HepG2 (cell line): ENCODE results near the gene TDRD10. TPM values are rescaled to one million over a fixed set of nuclear protein-coding genes. Genes with fewer than 3 reads are reported as not detected.

Experiments
- ATAC-seq: fragments of 200-7000 bp; cut with Tn5 transposase; 3 replicates; pipeline ENCODE4 v1.9.1; 2020; ENCODE audit warnings: mild to moderate bottlenecking, moderate library complexity
- BruUV-seq: library from RNA; stranded (reverse); fragments of 400-500 nt; replicated peaks from 2 replicates; lab custom pipeline; 2021; lab: Mats Ljungman, UMichigan
- CTCF ChIA-PET: fragments of 300-600 bp; formaldehyde crosslinking; extraction: SDS; loops from one replicate; lab custom pipeline; 2021; ENCODE audit warnings: low total read pairs, inconsistent platforms, low intra/inter-chr PET ratio; lab: Yijun Ruan, JAX
- POLR2A ChIA-PET: fragments of 350-600 bp; sonication (Branson Sonifier 250); formaldehyde crosslinking; loops from one replicate; lab custom pipeline; 2020; ENCODE audit warnings: antibody characterized with exemption, inconsistent platforms; lab: Yijun Ruan, JAX
- DNase-seq: peaks from one replicate; pipeline ENCODE4 v3.0.0-alpha.2; 2015; ENCODE audit warnings: low spot score
- FAIRE-seq: peaks from 3 replicates; lab custom pipeline; 2011; peaks lifted over from hg19 to GRCh38; lab: Jason Lieb, UNC
- H2AFZ ChIP-seq: one replicate; pipeline ENCODE4 v1.6.1; 2011; ENCODE audit warnings: low read length, inconsistent platforms
- H3K27ac ChIP-seq: fragments of 300-600 bp; 3 replicates; pipeline ENCODE4 v1.8.0; 2011; ENCODE audit warnings: mixed run types, mild to moderate bottlenecking, mixed read lengths, low read length, inconsistent platforms; ENCODE audit not compliant: insufficient read depth; ENCODE audit errors: extremely low read length
- H3K27me3 ChIP-seq, 2 experiments: fragments of 200-600 bp in 1 of 2; 2 replicates in 1 of 2; 3 replicates in 1 of 2; pipeline versions ENCODE4 v1.6.0 to v1.8.0; 2011; ENCODE audit warnings: low read length in 2 of 2, mild to moderate bottlenecking in 2 of 2, moderate library complexity in 2 of 2, inconsistent platforms in 1 of 2; ENCODE audit not compliant: insufficient read depth in 2 of 2, control insufficient read depth in 1 of 2
- H3K36me3 ChIP-seq, 2 experiments: fragments of 200-600 bp in 1 of 2; replicated peaks in 1 of 2; 2 replicates in 1 of 2; 3 replicates in 1 of 2; pipeline versions ENCODE4 v1.5.1 to v1.8.0; 2011; ENCODE audit warnings: low read length in 2 of 2, inconsistent platforms in 1 of 2; ENCODE audit not compliant: insufficient read depth in 2 of 2, control insufficient read depth in 1 of 2
- H3K4me1 ChIP-seq: 2 replicates; pipeline ENCODE4 v1.5.1; 2012; ENCODE audit warnings: low read length, inconsistent platforms; ENCODE audit not compliant: insufficient read depth
- H3K4me2 ChIP-seq: 2 replicates; pipeline ENCODE4 v1.6.0; 2011; ENCODE audit warnings: low read depth, low read length, inconsistent platforms
- H3K4me3 ChIP-seq, 3 experiments: fragments of 200-600 bp in 1 of 3; sonication (generic), shearing (Covaris generic) in 1 of 3; replicated peaks in 1 of 3; 2 replicates each; pipeline ENCODE4 v1.5.1; 2011 to 2016; ENCODE audit warnings: low read length in 3 of 3, inconsistent platforms in 2 of 3, low read depth in 2 of 3, mild to moderate bottlenecking in 2 of 3, control low read depth in 1 of 3, mixed read lengths in 1 of 3; ENCODE audit not compliant: insufficient read depth in 1 of 3
- H3K79me2 ChIP-seq: one replicate; pipeline ENCODE4 v1.6.1; 2011; ENCODE audit warnings: low read length, inconsistent platforms; ENCODE audit not compliant: insufficient read depth
- H3K9ac ChIP-seq: 2 replicates; pipeline ENCODE4 v1.6.0; 2011; ENCODE audit warnings: mild to moderate bottlenecking, low read depth, low read length, inconsistent platforms; ENCODE audit not compliant: insufficient read depth
- H3K9me3 ChIP-seq: 2 replicates; pipeline ENCODE4 v1.5.1; 2012; ENCODE audit warnings: mild to moderate bottlenecking, low read length
- H4K20me1 ChIP-seq: 2 replicates; pipeline ENCODE4 v1.6.0; 2011; ENCODE audit warnings: inconsistent platforms, mild to moderate bottlenecking, low read length, moderate library complexity; ENCODE audit not compliant: insufficient read depth
- CBX2 ChIP-seq, 2 experiments: fragments of 200-600 bp in 1 of 2; sonication (generic); formaldehyde crosslinking in 1 of 2; IDR thresholded peaks; 2 replicates each; pipeline versions ENCODE4 v1.7.0 to v1.8.1; 2018 to 2022; ENCODE audit warnings: low read depth in 2 of 2, low read length in 1 of 2, mild to moderate bottlenecking in 1 of 2, missing genetic modification reagents in 1 of 2
- ISL2 ChIP-seq: sonication (generic); formaldehyde crosslinking; IDR thresholded peaks from 2 replicates; pipeline ENCODE4 v1.5.0; 2020; ENCODE audit warnings: missing genetic modification reagents
- MEIS2 ChIP-seq: sonication (generic); formaldehyde crosslinking; IDR thresholded peaks from 2 replicates; pipeline ENCODE4 v1.9.0; 2021; ENCODE audit warnings: mild to moderate bottlenecking, missing genetic modification reagents
- MLX ChIP-seq: IDR thresholded peaks from 2 replicates; pipeline ENCODE4 v1.6.1; 2016
- MTERF4 ChIP-seq: sonication (generic); formaldehyde crosslinking; IDR thresholded peaks from 2 replicates; pipeline ENCODE4 v1.8.0; 2023; ENCODE audit warnings: mild to moderate bottlenecking, missing genetic modification reagents
- RNF2 ChIP-seq: fragments of 450-650 bp; conservative IDR thresholded peaks from 2 replicates; pipeline ENCODE4 v1.6.1; 2016; ENCODE audit warnings: low read depth
- ZNF326 ChIP-seq: sonication (generic); formaldehyde crosslinking; IDR thresholded peaks from 2 replicates; pipeline ENCODE4 v1.4.0; 2020; ENCODE audit warnings: missing genetic modification reagents, borderline replicate concordance
- ZNF549 ChIP-seq: sonication (generic); formaldehyde crosslinking; IDR thresholded peaks from 2 replicates; pipeline ENCODE4 v1.5.0; 2020; ENCODE audit warnings: missing genetic modification reagents
- ZNF556 ChIP-seq: sonication (generic); formaldehyde crosslinking; IDR thresholded peaks from 2 replicates; pipeline ENCODE4 v1.4.0; 2020; ENCODE audit warnings: mild to moderate bottlenecking, missing genetic modification reagents, borderline replicate concordance
- ZNF577 ChIP-seq: sonication (generic); formaldehyde crosslinking; IDR thresholded peaks from 2 replicates; pipeline ENCODE4 v1.4.0; 2020; ENCODE audit warnings: mild to moderate bottlenecking, low read depth, missing genetic modification reagents, borderline replicate concordance
- ZNF614 ChIP-seq: IDR thresholded peaks from 2 replicates; pipeline ENCODE4 v1.6.1; 2018; ENCODE audit warnings: missing biosample characterization, missing genetic modification reagents, inconsistent platforms, borderline replicate concordance
- ZNF775 ChIP-seq: sonication (generic); formaldehyde crosslinking; IDR thresholded peaks from 2 replicates; pipeline ENCODE4 v1.4.0; 2020; ENCODE audit warnings: missing genetic modification reagents, mild to moderate bottlenecking, moderate library complexity, borderline replicate concordance
- ZNF850 ChIP-seq: sonication (generic); formaldehyde crosslinking; conservative IDR thresholded peaks from 2 replicates; pipeline ENCODE4 v1.9.0; 2021; ENCODE audit warnings: mild to moderate bottlenecking, missing genetic modification reagents
- WGBS: methylation state at CpG from one replicate; pipeline ENCODE4 v1.1.6; 2017; ENCODE audit warnings: low lambda C conversion rate; 5-methylcytosine and 5-hydroxymethylcytosine counted together
- in situ Hi-C: cut with HindIII; loops from 2 replicates; pipeline ENCODE4 v1.10.0; 2017; ENCODE audit warnings: low pct_unique_long_range_greater_than_20kb; ENCODE audit not compliant: extremely low pct_ligation_motif_present
- intact Hi-C: fragments of 100-400 bp; cut with micrococcal nuclease; formaldehyde crosslinking; loops from one replicate; pipeline ENCODE4 v1.10.0; 2022; ENCODE audit not compliant: unreplicated experiment
- polyA plus RNA-seq, 8 experiments: library from polyadenylated mRNA; depleted of rRNA in 3 of 8; stranded (reverse) in 7 of 8; unstranded in 1 of 8; fragments of >200 nt; fragmentation: Illumina TruSeq in 4 of 8; extraction: Trizol in 4 of 8; gene quantifications; 2 replicates each; pipeline versions ENCODE4 v1.2.1 to v1.2.3, GENCODE V29; 2011 to 2016; ENCODE audit warnings: low read depth in 4 of 8, missing spikeins in 1 of 8, mixed read lengths in 1 of 8; ENCODE audit not compliant: insufficient read depth in 1 of 8
- total RNA-seq, 5 experiments: library from RNA; depleted of rRNA; stranded (reverse); fragments of >200 nt; fragmentation: Illumina TruSeq; extraction: Trizol; gene quantifications; 2 replicates each; pipeline ENCODE4 v1.2.3, GENCODE V29; 2016; ENCODE audit warnings: low read depth in 1 of 5
- TF ChIP-seq, protein P1 (sequence below): sonication (generic); formaldehyde crosslinking; IDR thresholded peaks from 2 replicates; pipeline ENCODE4 v1.5.1; 2020; ENCODE audit warnings: missing genetic modification reagents, mild to moderate bottlenecking, borderline replicate concordance
- TF ChIP-seq, protein P2 (sequence below): sonication (generic); formaldehyde crosslinking; IDR thresholded peaks from 2 replicates; pipeline ENCODE4; 2020; ENCODE audit warnings: missing genetic modification reagents, mild to moderate bottlenecking, borderline replicate concordance

The TDRD10 gene
- total and polyA plus RNA-seq, 2 of the 13 experiments (the other 11 are each of a cell fraction or from before 2014, with no cell fraction given) = not detected

GRCh38 chr1:154583773-154584172 lies 81.8 kb downstream of the TDRD10 start:
- Histone ChIP-seq H3K36me3 (peaks cover 35 to 93% of the 10 kb centered on the region in 2 experiments), H4K20me1 (no peaks in the 10 kb centered on the region), H3K9ac (no peak overlapping the region), H3K4me2 (no peak overlapping the region), H3K4me1 (no peaks in the 10 kb centered on the region), H3K4me3 (no peak overlapping the region), H3K9me3 (no peaks in the 10 kb centered on the region), H2AFZ (no peak overlapping the region), H3K79me2 (no peaks in the 10 kb centered on the region), H3K27me3 (no peaks in the 10 kb centered on the region), H3K27ac (no peak overlapping the region)
- FAIRE-seq = no peak
- WGBS = 92% methylated on average over 7 of the region's 9 CpGs
- ChIA-PET CTCF (no interaction called here), POLR2A (no interaction called here)
- no peak for ATAC-seq
- no TSS peak for BruUV-seq
- intact Hi-C loops (loop anchor here (1.0 kb wide), 1 partner anchor 24 kb away; no protein-coding TSS in a partner anchor), in situ Hi-C loops (no loop called here)
- DNase-seq = no peak
- TF ChIP-seq MTERF4 (CRISPR knock-in tag) (no peak), ZNF577 (CRISPR knock-in tag) (no peak), ISL2 (no peak), RNF2 (no peak), ZNF556 (CRISPR knock-in tag) (no peak), ZNF549 (CRISPR knock-in tag) (no peak), ZNF614 (CRISPR knock-in tag) (no peak), CBX2 (IDR thresholded peaks at IDR 0.05; ENCODE audit: low read depth, low read length) (no peak), CBX2 (CRISPR knock-in tag; IDR thresholded peaks at IDR 0.05; ENCODE audit: low read depth) (no peak), ZNF775 (CRISPR knock-in tag) (no peak), ZNF326 (CRISPR knock-in tag) (no peak), ZNF850 (CRISPR knock-in tag) (no peak), MLX (CRISPR knock-in tag) (no peak), MEIS2 (no peak)
- TF ChIP-seq, protein P1, sequence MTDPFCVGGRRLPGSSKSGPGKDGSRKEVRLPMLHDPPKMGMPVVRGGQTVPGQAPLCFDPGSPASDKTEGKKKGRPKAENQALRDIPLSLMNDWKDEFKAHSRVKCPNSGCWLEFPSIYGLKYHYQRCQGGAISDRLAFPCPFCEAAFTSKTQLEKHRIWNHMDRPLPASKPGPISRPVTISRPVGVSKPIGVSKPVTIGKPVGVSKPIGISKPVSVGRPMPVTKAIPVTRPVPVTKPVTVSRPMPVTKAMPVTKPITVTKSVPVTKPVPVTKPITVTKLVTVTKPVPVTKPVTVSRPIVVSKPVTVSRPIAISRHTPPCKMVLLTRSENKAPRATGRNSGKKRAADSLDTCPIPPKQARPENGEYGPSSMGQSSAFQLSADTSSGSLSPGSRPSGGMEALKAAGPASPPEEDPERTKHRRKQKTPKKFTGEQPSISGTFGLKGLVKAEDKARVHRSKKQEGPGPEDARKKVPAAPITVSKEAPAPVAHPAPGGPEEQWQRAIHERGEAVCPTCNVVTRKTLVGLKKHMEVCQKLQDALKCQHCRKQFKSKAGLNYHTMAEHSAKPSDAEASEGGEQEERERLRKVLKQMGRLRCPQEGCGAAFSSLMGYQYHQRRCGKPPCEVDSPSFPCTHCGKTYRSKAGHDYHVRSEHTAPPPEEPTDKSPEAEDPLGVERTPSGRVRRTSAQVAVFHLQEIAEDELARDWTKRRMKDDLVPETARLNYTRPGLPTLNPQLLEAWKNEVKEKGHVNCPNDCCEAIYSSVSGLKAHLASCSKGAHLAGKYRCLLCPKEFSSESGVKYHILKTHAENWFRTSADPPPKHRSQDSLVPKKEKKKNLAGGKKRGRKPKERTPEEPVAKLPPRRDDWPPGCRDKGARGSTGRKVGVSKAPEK (CRISPR knock-in tag) = no peak
- TF ChIP-seq, protein P2, sequence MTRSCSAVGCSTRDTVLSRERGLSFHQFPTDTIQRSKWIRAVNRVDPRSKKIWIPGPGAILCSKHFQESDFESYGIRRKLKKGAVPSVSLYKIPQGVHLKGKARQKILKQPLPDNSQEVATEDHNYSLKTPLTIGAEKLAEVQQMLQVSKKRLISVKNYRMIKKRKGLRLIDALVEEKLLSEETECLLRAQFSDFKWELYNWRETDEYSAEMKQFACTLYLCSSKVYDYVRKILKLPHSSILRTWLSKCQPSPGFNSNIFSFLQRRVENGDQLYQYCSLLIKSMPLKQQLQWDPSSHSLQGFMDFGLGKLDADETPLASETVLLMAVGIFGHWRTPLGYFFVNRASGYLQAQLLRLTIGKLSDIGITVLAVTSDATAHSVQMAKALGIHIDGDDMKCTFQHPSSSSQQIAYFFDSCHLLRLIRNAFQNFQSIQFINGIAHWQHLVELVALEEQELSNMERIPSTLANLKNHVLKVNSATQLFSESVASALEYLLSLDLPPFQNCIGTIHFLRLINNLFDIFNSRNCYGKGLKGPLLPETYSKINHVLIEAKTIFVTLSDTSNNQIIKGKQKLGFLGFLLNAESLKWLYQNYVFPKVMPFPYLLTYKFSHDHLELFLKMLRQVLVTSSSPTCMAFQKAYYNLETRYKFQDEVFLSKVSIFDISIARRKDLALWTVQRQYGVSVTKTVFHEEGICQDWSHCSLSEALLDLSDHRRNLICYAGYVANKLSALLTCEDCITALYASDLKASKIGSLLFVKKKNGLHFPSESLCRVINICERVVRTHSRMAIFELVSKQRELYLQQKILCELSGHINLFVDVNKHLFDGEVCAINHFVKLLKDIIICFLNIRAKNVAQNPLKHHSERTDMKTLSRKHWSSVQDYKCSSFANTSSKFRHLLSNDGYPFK (CRISPR knock-in tag) = no peak
